Measurements from ENCODE around the gene MNX1. TPM values are rescaled to one million over a fixed set of nuclear protein-coding genes. Genes with fewer than 3 reads are reported as not detected.
A peak's percentile ranks its signal among the peaks of the same experiment; 100 is the strongest.

MNX1 gene
- total and polyA plus RNA-seq, 2 donors, result not detected

DNA sequence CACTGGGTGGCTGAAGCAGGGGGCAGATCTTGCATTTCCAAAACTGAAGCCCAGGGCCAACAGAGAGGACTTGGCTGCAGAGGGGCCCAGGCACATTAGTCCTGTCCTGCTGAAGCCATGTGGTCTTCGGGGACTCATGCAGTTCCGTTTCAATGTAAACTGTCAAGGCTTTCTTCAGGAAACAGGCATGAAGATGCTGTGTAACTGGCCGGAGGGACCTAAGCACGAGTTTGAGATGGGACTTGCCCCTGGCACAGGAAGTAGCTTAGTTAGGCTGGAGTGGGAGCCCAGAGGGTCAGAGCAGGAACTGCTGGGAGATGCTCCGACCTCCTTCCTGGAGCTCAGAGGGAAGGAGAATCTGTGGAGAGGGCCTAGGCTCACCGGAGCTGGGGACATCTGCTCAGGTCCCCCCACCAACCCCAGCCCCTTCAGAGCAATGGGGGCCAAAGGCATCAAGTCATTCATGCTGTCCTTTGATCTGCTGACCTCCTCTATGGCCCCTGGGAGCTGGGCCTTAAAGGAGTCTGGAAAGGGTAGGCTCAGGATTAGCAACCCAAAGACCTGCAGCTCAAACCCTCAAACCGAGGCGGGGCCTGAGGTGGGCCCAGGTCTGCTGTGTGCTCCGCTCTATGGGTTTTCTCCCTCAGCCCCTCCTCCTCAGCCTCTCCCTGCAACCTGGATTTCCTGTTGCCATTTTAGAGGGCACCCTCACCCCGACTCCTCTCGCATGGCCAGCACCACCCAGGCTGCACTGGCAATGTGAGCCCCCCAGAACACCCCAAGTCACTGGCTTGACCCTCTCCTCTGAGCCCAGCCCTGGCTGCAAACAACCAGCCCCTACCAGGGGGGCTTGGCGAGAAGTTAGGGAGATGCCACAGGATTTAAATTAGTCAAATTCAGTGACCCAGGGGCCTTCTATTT, 4.4 kb upstream of the MNX1 start:
- no peak for DNase-seq (ENCODE audit: extremely low spot score)
- Histone ChIP-seq H3K4me3 (ENCODE audit: low read depth, low read length) (no peak overlapping the region), H3K36me3 (ENCODE audit: insufficient read depth) (no peaks in the 10 kb centered on the region), H3K4me1 (ENCODE audit: insufficient read depth) (no peaks in the 10 kb centered on the region), H3K27ac (ENCODE audit: low read depth) (no peak overlapping the region)
- WGBS, result 23% methylated on average over 12 of the region's 12 CpGs

DNA sequence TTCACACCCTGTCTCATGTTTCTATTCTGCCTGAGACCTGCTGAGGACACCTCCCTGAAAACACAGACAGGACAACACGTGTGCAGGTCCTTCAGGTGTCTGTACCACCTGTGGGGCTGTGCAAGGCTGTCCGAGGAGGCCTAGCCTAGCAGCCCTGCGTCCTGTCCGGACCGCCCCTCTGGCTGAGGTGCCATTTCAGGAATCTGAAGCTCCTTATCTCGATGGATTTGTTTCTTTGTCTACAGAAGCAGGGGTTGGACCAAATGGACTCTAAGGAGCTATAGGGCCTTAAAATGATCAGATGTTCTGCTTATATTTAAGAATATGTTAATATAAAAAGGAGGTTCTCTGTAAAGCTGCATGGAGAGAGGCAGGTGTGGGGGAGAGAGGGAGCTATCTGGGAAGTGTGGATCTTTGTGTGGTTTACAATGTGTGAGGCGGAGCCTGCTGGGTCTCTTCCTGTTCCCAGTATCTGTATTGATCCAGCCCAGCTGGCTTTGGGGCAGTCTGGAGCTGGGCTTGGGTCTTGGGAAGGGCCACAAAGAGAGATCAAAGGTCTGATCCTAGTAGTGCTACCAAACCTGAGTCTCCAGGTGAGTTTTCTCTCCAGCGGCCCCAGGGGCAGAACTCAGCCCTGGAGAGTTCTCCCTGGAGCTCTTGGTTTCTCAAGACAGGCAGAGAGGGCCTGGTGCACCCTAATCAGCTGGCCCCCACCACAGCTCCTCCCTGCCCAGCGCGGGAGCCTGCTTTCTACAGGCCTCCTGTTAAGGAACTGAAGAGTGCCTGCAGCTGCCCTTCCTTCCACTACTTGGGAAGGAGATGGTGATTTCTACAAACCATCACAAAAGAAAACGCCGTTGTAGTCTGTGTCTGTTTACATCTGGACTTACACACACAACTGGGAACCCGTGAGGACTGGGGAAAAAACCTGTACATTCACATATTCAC, 3.4 kb upstream of the MNX1 start:
- H3K27ac ChIP-seq (ENCODE audit: low read depth), result no peak overlapping the region
- H3K4me1 ChIP-seq (ENCODE audit: insufficient read depth), result no peaks in the 10 kb centered on the region
- H3K36me3 ChIP-seq (ENCODE audit: insufficient read depth), result no peaks in the 10 kb centered on the region
- 16% methylated on average over 13 of the region's 13 CpGs for WGBS
- H3K4me3 ChIP-seq (ENCODE audit: low read depth, low read length), result no peak overlapping the region
- no peak for DNase-seq (ENCODE audit: extremely low spot score)

DNA sequence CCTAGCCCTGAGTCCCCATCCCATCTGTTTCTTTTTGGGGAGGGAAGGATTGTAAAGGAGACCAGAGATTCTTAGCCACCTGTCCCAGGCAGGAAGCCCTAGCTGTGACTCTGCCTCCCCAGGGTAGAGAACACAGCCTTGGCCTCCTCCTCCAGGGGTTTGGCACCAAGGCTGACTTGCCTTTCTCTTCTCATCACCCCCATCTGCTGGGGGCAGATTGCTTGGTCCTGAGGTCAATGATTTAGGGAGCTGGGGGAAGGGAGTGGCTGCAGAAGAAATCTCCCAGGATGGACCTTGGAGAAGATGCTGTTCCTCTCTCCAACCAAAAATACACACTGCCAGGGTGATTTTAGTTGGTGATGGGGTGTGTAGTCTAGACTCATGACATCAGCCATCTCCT, 2.6 kb upstream of the MNX1 start:
- no peak for DNase-seq (ENCODE audit: extremely low spot score)
- Histone ChIP-seq H3K4me3 (ENCODE audit: low read depth, low read length) (no peak overlapping the region), H3K4me1 (ENCODE audit: insufficient read depth) (no peaks in the 10 kb centered on the region), H3K36me3 (ENCODE audit: insufficient read depth) (no peaks in the 10 kb centered on the region), H3K27ac (ENCODE audit: low read depth) (no peak overlapping the region)

DNA sequence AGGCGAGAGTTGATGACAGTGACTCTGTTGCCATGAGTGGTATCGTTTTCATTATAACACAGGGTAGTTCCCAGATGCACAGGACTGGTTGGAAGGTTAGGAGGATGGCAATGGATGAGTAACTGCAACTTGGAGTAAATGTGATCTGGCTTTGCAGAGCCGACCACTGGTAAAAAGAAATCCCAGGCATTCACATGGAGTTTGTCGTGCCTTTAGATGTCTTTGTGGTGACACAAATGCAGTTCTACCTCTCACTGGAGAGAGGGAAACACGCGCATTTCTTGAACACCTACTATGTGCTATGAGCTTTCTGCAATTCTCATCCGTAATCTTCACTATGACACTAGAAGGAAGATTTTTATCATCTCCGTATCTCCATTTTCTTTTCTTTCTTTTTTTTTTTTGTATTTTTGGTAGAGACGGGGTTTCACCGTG, 1.7 kb upstream of the MNX1 start:
- Histone ChIP-seq H3K4me3 (ENCODE audit: low read depth, low read length) (no peak overlapping the region), H3K27ac (ENCODE audit: low read depth) (no peak overlapping the region), H3K4me1 (ENCODE audit: insufficient read depth) (no peaks in the 10 kb centered on the region), H3K36me3 (ENCODE audit: insufficient read depth) (no peaks in the 10 kb centered on the region)
- no peak for DNase-seq (ENCODE audit: extremely low spot score)
- 17% methylated on average over 10 of the region's 10 CpGs for WGBS

DNA sequence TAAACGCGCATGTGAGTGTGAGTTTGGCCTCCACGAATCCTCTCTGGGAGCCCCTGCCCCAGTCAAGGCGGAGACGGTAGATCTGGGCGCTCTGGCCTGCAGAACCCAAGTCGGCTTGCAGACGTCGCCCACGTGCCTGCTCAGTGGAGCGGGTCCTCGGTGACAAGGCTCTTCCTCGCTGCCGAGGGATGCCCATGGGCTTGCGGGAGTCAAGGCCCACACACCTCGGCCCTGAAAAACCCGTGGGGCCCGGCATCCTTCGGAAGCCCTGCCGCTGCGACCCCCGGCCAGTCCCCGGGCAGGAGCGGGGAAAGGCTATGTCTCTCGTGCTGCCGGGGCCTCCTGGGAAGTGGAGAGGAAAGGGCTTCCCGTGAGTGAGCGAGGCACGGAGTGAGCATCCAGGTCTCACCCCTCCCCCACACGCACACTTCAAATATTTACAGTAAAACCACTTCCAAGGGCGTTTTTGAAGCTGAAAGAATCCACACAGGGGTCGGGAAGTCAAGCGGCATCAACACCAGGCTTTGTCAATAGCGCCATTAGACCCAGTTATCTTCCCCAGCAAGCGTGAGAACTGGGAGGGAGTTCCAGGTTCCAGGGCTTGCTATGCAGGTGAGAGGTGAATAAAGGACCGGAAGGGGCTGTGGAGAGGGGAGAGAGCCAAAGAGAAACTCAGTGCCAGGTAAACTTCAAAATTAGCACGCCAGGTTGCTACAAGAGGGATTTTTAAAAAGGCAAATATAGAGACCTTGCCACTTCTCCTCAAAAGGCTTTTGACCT, 1.1 kb upstream of the MNX1 start:
- no peak overlapping the region for H3K4me3 ChIP-seq (ENCODE audit: low read depth, low read length)
- no peaks in the 10 kb centered on the region for H3K4me1 ChIP-seq (ENCODE audit: insufficient read depth)
- H3K27ac ChIP-seq (ENCODE audit: low read depth), result no peak overlapping the region
- DNase-seq (ENCODE audit: extremely low spot score), result no peak
- under 1% methylated on average over 37 of the region's 37 CpGs for WGBS
- no peaks in the 10 kb centered on the region for H3K36me3 ChIP-seq (ENCODE audit: insufficient read depth)

DNA sequence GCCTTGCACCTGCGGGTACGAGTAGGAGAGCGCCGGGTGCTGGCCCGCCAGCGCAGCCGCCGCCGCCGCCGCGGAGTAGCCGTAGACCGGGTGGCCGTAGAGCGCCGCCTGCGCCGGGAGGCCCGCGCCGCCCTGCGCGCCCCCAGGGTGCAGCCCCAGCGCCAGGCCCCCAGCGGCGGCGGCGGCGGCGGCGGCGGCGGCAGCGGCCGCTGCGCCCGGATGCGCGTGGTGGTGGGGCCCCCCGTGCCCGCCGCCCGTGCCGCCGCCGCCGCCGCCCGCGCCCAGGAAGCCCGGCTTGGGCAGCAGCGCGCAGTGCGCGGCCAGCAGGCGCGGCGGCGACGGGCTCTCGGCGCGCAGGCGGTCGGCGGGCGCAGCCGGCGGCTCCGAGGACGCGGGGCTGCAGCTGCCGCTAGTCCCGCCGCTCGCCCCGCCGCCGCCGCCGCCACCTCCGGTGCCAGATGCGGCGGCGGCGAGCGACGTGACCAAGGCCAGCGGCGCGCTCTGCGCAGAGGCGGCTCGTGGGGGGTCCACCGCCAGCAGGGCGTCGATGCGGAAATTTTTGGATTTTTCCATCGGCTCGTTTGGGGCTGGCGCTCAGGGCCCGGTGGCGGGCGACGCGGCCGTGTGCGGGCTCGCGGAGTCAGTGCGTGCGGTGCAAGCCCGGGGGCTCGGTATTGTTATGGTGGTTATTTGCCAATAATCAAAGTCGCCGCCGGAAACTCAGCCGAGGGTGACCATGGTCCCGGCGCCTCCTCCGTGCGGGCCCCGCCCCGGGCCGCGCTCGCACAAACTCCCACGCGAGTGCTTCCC, 480 bp downstream of the MNX1 start:
- WGBS, result under 1% methylated on average over 130 of the region's 130 CpGs
- Histone ChIP-seq H3K4me1 (ENCODE audit: insufficient read depth) (peaks cover 2% of the 10 kb centered on the region), H3K4me3 (ENCODE audit: low read depth, low read length) (peak overlapping the region; percentile 47), H3K27ac (ENCODE audit: low read depth) (no peak overlapping the region), H3K36me3 (ENCODE audit: insufficient read depth) (no peaks in the 10 kb centered on the region)
- no peak for DNase-seq (ENCODE audit: extremely low spot score)

DNA sequence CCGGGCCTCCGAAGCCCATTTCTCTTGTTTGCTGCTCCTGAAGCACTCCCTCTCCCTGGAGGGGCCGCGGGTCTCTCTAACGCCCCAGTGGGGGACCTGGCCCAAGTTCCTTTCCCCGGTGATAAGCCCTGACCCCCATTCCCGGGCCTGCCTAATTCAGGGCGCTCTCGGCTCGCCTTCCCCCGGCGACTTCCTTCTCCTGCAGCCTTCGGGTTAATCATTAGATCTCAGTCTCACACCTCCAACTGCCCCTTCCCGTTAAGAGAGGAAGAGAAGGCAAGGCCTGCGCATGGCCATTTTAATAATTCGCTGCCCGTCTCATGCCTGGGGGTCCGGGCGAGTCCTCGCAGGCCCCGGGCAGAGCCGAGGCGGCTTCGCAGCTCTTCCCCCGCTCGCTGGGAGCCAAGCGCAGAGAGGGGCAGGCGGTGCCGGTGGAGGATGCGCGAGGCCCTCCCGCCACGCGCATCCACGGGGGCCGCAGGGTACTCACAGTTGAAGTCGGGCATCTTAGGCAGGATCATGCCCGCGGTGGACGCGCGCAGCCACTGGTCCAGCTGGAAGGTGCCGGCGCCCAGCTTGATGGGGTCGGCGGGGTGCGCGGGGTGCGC, 1.2 kb downstream of the MNX1 start:
- H3K4me1 ChIP-seq (ENCODE audit: insufficient read depth), result peaks cover 2% of the 10 kb centered on the region
- 1% methylated on average over 49 of the region's 49 CpGs for WGBS
- no peak overlapping the region for H3K27ac ChIP-seq (ENCODE audit: low read depth)
- H3K4me3 ChIP-seq (ENCODE audit: low read depth, low read length), result peak overlapping the region; percentile 47
- DNase-seq (ENCODE audit: extremely low spot score), result no peak
- no peaks in the 10 kb centered on the region for H3K36me3 ChIP-seq (ENCODE audit: insufficient read depth)

DNA sequence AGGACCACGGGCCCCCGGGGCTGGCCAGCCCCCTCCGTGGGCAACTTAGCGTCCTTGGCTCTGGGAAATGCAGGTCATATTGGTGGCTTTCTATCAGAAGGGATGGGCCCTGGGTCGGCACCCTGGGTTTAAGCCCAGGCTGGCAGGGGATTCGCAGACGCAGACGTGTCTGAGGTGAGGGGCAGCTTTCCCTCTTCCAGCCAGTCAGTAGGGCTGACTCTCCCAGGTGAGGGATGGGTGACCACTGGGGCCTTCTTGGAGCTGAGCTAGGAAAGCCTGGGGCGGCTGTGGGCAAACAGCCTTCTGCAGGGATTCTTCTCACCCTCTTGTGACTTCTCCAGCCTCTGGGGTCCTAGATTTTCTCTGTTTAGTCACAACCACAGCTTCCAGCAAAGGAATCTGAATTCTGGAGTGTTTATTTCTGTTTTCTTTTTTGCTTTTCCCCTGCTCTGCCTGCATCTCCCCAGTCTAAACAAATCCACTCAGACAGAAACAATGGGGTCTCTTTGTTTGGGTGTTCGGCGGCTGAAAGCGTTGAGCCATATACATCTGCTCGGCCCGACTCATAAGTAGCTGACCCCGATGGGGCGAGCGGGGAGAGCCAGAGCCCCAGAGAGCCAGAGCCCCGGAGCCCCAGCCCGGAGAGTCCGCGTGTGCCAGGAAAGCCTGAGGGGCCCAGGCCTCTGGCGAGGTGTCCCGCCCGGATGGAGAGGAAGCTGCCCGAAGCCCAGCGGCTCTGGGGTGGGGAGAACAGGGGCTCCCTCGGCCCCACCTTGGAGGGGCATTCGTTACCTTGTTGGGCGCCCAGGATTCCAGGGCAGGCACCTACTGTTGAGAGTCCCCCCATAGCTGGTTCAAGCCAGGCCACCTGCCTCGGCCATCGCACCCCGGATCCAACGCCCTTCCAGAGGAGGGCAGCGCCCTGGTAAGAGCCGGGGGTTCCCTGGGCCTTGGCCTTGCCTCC, 2.0 kb downstream of the MNX1 start:
- H3K4me1 ChIP-seq (ENCODE audit: insufficient read depth), result peaks cover 2% of the 10 kb centered on the region
- no peaks in the 10 kb centered on the region for H3K36me3 ChIP-seq (ENCODE audit: insufficient read depth)
- 7% methylated on average over 35 of the region's 35 CpGs for WGBS
- DNase-seq (ENCODE audit: extremely low spot score), result no peak
- no peak overlapping the region for H3K4me3 ChIP-seq (ENCODE audit: low read depth, low read length)
- no peak overlapping the region for H3K27ac ChIP-seq (ENCODE audit: low read depth)

DNA sequence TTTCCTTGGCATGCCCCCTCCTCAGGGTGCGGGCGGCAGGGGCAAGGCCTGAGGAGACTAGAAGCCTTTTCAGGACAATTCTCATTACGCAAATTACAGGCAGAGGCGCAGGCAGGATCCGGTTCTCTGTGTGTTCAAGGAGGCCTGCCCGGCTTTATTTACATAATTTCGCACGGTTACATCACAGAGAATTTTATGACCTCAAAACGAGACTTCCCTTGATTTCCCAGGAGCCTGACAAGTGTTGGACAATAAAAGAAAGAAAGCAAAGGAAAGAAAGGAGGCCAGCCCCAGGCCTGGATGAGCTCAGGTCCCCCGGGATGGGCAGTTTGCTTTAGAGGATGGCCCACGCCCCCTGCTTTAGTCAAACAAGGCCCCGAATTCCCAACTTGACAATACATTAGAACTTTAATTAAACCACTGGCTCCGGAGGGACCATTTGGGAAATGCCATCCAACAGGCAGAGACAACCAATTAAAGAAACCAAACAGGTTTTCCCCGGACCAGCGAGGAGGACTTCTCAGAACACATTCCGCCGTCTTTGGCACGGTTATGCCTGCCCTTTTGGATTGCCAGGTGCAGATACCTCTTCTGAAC, 2.9 kb downstream of the MNX1 start:
- no peak overlapping the region for H3K4me3 ChIP-seq (ENCODE audit: low read depth, low read length)
- no peak overlapping the region for H3K27ac ChIP-seq (ENCODE audit: low read depth)
- no peaks in the 10 kb centered on the region for H3K36me3 ChIP-seq (ENCODE audit: insufficient read depth)
- 14% methylated on average over 18 of the region's 18 CpGs for WGBS
- H3K4me1 ChIP-seq (ENCODE audit: insufficient read depth), result peaks cover 4% of the 10 kb centered on the region
- DNase-seq (ENCODE audit: extremely low spot score), result no peak

DNA sequence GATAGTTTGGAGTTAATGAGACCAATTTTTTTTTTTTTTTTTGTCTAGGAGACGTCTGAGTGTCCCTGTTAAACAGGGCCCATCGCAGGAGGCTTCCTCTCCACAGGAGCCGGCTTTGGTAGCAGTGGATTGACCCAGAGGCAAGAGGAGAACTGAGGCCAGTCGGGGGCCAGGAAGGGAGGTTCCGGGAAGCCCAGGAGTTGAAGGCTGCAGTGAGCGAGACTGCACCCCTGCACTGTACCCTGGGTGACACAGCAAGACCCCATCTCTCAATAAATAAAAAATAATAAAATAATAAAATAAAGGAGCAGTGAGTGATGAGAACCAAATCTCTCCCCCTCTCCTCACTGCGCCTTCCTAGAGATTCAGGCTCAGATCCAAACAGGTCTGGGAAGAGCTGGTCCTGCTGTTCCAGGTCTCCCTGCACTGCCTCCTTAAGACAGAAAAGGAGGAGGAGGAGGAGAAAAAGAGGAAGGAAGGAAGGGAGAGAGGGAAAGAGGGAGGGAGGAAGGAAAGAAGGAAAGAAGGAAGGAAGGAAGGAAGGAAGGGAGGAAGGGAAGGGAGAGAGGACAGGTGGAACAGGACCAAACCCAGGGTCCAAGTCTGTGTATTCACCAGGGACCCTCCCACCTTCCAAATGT, 3.5 kb downstream of the MNX1 start:
- 17% methylated on average over 7 of the region's 7 CpGs for WGBS
- DNase-seq (ENCODE audit: extremely low spot score), result no peak
- Histone ChIP-seq H3K36me3 (ENCODE audit: insufficient read depth) (no peaks in the 10 kb centered on the region), H3K4me1 (ENCODE audit: insufficient read depth) (peaks cover 4% of the 10 kb centered on the region), H3K27ac (ENCODE audit: low read depth) (no peak overlapping the region), H3K4me3 (ENCODE audit: low read depth, low read length) (no peak overlapping the region)

DNA sequence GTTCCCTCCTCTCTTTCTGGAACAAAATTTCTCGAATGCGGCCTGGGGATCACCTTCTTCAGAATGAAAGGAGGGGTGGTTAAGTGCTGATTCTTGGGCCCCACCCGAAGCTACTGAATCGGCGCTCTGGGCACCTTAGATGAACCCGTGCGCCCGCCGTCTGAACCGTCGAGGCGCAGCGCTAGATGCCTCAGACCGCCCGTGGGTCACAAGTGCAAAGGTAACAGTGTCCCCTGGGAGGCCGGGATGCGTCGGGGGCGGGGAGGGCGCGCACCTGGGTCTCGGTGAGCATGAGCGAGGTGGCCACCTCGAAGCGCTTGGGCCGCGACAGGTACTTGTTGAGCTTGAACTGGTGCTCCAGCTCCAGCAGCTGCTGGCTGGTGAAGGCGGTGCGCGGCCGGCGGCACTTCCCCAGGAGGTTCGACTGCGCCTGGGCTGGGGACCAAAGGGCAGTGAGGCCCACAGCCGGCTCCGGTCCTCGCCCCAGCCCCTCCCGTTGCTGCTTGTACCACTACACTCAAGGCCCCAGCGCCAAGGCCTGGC, 4.2 kb downstream of the MNX1 start:
- DNase-seq (ENCODE audit: extremely low spot score), result no peak
- Histone ChIP-seq H3K27ac (ENCODE audit: low read depth) (no peak overlapping the region), H3K4me3 (ENCODE audit: low read depth, low read length) (no peak overlapping the region), H3K4me1 (ENCODE audit: insufficient read depth) (peaks cover 4% of the 10 kb centered on the region), H3K36me3 (ENCODE audit: insufficient read depth) (no peaks in the 10 kb centered on the region)
- 4% methylated on average over 39 of the region's 39 CpGs for WGBS
